ENCODE data around the gene CHD5. TPM values are rescaled to one million over a fixed set of nuclear protein-coding genes. Genes with fewer than 3 reads are reported as not detected.

CHD5 gene
- total RNA-seq, 4 donors from 2014 or later, result 0.05 TPM; not detected in 3

DNA sequence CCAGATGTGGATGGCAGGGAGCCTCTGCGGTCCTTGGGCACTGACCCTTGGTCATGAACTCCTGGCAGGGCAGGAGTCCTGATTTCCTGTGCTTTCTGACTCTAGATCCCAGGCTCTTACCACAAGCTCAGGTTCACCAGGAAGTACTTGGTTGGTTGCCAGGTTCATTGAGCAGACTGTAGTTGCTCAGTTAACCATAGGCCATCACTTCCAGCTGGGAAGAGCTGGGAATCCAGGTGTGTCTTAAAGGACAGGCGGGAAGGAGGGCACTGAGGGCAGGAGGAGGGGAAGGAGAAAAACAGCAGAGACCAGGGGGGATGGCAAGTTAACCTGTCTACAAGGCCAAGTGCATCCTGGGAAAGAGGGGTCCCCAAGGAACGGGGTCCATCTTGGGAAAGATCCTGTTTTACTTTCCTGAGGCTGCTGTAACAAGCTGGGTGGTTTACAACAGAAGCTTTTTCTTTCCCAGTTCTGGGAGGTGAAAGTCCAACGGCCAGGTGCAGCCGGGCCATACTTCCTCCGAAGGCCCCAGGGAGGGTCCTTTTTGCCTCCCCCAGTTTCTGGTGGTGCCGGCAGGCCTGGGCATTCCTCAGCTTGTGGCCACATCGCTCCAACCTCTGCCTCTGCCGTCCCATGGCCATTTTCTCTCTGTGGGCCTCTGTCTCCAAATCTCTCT, 122.8 kb downstream of the CHD5 start:
- H3K9me3 ChIP-seq, result no peaks in the 10 kb centered on the region
- no peak overlapping the region for H3K4me3 ChIP-seq
- no peaks in the 10 kb centered on the region for H3K36me3 ChIP-seq
- intact Hi-C loops (cut with DNase I; ENCODE audit: low total_unique reads) (no loop called here), in situ Hi-C loops (cut with MboI; ENCODE audit: low sequenced_read_pairs in 4 of 4) (no loop called here)
- TF ChIP-seq POLR2A (IDR thresholded peaks at IDR 0.05), result no peak
- no peak overlapping the region for H3K27ac ChIP-seq
- peaks cover 3 to 5% of the 10 kb centered on the region in 2 donors for H3K4me1 ChIP-seq
- ATAC-seq (no peak), DNase-seq (no peak)
- peaks cover 0 to 6% (median 0%) of the 10 kb centered on the region in 3 donors for H3K27me3 ChIP-seq

DNA sequence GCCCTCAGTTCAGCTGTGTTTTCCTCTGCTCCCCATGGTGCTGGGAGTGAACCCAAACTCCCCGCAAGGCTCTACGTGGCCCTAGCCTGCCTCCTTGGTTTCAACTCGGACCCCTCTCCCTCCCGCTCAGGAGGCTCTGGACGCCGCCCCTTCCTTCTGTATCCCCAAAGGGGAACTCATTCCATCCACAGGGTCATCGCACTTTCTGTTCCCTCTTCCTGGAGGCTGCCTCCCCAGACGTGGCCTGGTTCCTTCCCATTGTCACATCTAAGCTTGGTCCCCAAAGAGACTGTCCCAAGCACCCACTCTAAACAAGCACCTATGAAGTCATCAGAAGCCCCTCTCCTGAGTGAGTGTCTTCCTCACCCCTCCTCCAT, 123.6 kb downstream of the CHD5 start:
- no peak for TF ChIP-seq POLR2A (IDR thresholded peaks at IDR 0.05)
- TF ChIP-seq, protein P1, sequence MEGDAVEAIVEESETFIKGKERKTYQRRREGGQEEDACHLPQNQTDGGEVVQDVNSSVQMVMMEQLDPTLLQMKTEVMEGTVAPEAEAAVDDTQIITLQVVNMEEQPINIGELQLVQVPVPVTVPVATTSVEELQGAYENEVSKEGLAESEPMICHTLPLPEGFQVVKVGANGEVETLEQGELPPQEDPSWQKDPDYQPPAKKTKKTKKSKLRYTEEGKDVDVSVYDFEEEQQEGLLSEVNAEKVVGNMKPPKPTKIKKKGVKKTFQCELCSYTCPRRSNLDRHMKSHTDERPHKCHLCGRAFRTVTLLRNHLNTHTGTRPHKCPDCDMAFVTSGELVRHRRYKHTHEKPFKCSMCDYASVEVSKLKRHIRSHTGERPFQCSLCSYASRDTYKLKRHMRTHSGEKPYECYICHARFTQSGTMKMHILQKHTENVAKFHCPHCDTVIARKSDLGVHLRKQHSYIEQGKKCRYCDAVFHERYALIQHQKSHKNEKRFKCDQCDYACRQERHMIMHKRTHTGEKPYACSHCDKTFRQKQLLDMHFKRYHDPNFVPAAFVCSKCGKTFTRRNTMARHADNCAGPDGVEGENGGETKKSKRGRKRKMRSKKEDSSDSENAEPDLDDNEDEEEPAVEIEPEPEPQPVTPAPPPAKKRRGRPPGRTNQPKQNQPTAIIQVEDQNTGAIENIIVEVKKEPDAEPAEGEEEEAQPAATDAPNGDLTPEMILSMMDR (IDR thresholded peaks at IDR 0.05 in 4 of 5, conservative IDR thresholded peaks at IDR 0.05 in 1 of 5), result no peak
- Histone ChIP-seq H3K9me3 (no peaks in the 10 kb centered on the region), H3K4me1 (peaks cover 3 to 5% of the 10 kb centered on the region in 2 donors), H3K27ac (no peak overlapping the region), H3K36me3 (no peaks in the 10 kb centered on the region), H3K4me3 (no peak overlapping the region), H3K27me3 (peaks cover 0 to 6% (median 0%) of the 10 kb centered on the region in 3 donors)
- in situ Hi-C loops (cut with MboI; ENCODE audit: low sequenced_read_pairs in 4 of 4) (no loop called here), intact Hi-C loops (cut with DNase I; ENCODE audit: low total_unique reads) (no loop called here)
- no peak for ATAC-seq
- no peak for DNase-seq

DNA sequence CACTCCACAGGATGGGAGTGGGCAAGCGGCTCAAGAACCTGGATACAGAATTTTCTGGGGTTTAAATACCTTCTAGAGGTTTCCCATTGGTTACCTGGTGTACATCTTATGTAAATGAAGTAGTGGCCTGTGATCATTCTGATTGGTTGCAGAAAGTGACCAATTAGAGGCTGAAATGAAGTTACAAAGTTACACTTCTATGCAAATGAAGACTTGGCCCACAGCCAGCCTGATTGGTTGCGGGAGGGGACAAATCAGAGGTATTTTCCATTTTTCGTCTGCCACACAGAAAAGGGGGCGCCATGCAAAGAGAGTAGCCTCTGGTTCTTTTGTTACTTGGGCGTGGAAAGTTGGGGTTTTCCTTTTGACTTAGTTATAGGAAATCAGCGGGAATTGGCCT, 125.5 kb downstream of the CHD5 start:
- Histone ChIP-seq H3K9me3 (no peaks in the 10 kb centered on the region), H3K27me3 (peaks cover 0 to 6% (median 0%) of the 10 kb centered on the region in 3 donors), H3K36me3 (no peaks in the 10 kb centered on the region), H3K4me3 (no peak overlapping the region), H3K4me1 (peaks cover 3 to 5% of the 10 kb centered on the region in 2 donors), H3K27ac (no peak overlapping the region)
- DNase-seq, result no peak
- intact Hi-C loops (cut with DNase I; ENCODE audit: low total_unique reads), result no loop called here
- ATAC-seq, result no peak
- in situ Hi-C loops (cut with MboI; ENCODE audit: low sequenced_read_pairs in 4 of 4), result no loop called here
- TF ChIP-seq, protein P1 (IDR thresholded peaks at IDR 0.05 in 4 of 5, conservative IDR thresholded peaks at IDR 0.05 in 1 of 5), result no peak
- TF ChIP-seq POLR2A (IDR thresholded peaks at IDR 0.05), result no peak

DNA sequence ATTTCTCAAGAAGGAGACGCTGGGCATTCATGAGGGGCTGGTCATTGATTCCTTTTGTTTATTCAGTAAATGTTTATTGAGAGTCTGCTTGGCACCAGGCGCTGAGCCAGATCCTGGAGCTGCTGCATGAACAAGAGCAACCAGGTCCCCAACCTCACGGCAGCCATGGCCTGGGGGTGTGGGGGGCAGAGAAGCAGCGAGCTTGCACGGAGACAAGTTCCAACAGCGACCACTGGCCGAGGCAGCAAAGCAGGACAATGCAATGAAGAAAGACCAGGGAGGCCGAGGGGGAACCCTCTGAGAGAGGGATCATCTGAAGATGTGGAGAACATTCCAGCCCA, 126.9 kb downstream of the CHD5 start:
- TF ChIP-seq POLR2A (IDR thresholded peaks at IDR 0.05), result no peak
- TF ChIP-seq, protein P1 (IDR thresholded peaks at IDR 0.05 in 4 of 5, conservative IDR thresholded peaks at IDR 0.05 in 1 of 5), result no peak
- ATAC-seq (no peak), DNase-seq (no peak)
- in situ Hi-C loops (cut with MboI; ENCODE audit: low sequenced_read_pairs in 4 of 4), result no loop called here
- Histone ChIP-seq H3K4me3 (no peak overlapping the region), H3K27ac (no peak overlapping the region), H3K9me3 (no peaks in the 10 kb centered on the region), H3K36me3 (no peaks in the 10 kb centered on the region), H3K27me3 (peaks cover 0 to 6% (median 0%) of the 10 kb centered on the region in 3 donors), H3K4me1 (peaks cover 0 to 2% of the 10 kb centered on the region in 2 donors)
- intact Hi-C loops (cut with DNase I; ENCODE audit: low total_unique reads), result no loop called here

DNA sequence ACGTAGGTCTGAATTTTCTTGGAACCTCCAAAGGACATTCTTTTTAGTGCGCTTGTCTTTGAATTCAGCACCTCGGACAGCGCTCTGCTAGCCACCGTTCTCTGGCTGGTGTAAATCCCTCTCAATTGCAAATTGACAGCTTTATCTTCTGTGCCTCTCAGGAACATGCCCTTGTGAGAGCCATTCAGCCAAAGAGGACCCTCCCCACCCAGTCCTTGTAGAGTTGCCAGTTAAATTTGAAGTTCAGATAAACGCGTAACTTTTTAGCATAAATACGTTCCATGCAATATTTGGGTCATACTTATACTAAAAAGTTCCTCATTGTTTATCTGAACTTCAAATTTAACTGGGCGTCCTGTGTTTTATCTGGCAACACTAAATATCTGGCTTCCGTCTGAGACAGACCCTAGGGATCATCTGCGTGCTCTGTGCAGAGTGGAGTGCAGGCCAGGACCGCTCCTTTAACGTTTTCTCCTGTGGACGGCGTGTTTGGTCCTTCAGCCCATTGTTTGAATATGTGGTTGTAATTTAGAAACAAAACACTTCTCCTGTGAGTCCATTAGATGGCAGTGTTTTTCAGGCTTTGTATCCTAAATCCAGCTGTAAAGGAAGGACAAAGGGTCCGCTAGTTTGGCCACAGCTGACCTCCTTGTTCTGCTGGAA, 127.4 kb downstream of the CHD5 start:
- Histone ChIP-seq H3K4me3 (no peak overlapping the region), H3K27me3 (peaks cover 0 to 6% (median 0%) of the 10 kb centered on the region in 3 donors), H3K4me1 (no peaks in the 10 kb centered on the region), H3K36me3 (no peaks in the 10 kb centered on the region), H3K27ac (no peak overlapping the region), H3K9me3 (no peaks in the 10 kb centered on the region)
- intact Hi-C loops (cut with DNase I; ENCODE audit: low total_unique reads) (no loop called here), in situ Hi-C loops (cut with MboI; ENCODE audit: low sequenced_read_pairs in 4 of 4) (no loop called here)
- DNase-seq (no peak), ATAC-seq (no peak)
- TF ChIP-seq, protein P1 (IDR thresholded peaks at IDR 0.05 in 4 of 5, conservative IDR thresholded peaks at IDR 0.05 in 1 of 5), result peak in 3 of 5 experiments; percentile 11 to 38 (median 17)
- TF ChIP-seq POLR2A (IDR thresholded peaks at IDR 0.05), result no peak

Data from gastrocnemius medialis (tissue), 4 donors.